H1 (cell line): Measurements from ENCODE around the gene CAPN11. TPM values are rescaled to one million over a fixed set of nuclear protein-coding genes. Genes with fewer than 3 reads are reported as not detected.

Source experiments
- CTCF ChIA-PET: fragments of 300-600 bp; sonication (Branson Sonifier 250); formaldehyde crosslinking; loops from one replicate; lab custom pipeline; 2021; ENCODE audit not compliant: partially characterized antibody; lab: Charles Lee
- POLR2A ChIA-PET: fragments of 300-600 bp; sonication (Branson Sonifier 250); formaldehyde crosslinking; loops from one replicate; lab custom pipeline; 2021; ENCODE audit warnings: inconsistent platforms; ENCODE audit not compliant: partially characterized antibody; lab: Charles Lee
- DNase-seq, 2 experiments: peaks; one replicate each; pipeline versions ENCODE4 v3.0.0 to v3.0.0-alpha.2; 2010 to 2022; ENCODE audit warnings: low spot score in 2 of 2, low read depth in 1 of 2, mixed read lengths in 1 of 2
- FAIRE-seq: peaks from 2 replicates; lab custom pipeline; 2011; peaks lifted over from hg19 to GRCh38; lab: Jason Lieb, UNC
- H2AFZ ChIP-seq: 2 replicates; pipeline ENCODE4 v1.8.1; 2012; ENCODE audit warnings: low read length, inconsistent platforms
- H2AK5ac ChIP-seq: 2 replicates; pipeline ENCODE4 v1.6.1; 2013; ENCODE audit warnings: low read depth, low read length
- H2BK120ac ChIP-seq: replicated peaks from 2 replicates; pipeline ENCODE3; 2013; ENCODE audit warnings: low read depth, low read length, inconsistent platforms
- H2BK12ac ChIP-seq: 2 replicates; pipeline ENCODE4 v1.6.1; 2013; ENCODE audit warnings: low read depth, low read length
- H2BK15ac ChIP-seq: 2 replicates; pipeline ENCODE4 v1.6.1; 2013; ENCODE audit warnings: low read length
- H2BK20ac ChIP-seq: 2 replicates; pipeline ENCODE4 v1.6.1; 2013; ENCODE audit warnings: low read length
- H2BK5ac ChIP-seq: 2 replicates; pipeline ENCODE4 v1.6.1; 2013; ENCODE audit warnings: low read depth, low read length
- H3K14ac ChIP-seq: 2 replicates; pipeline ENCODE4 v1.6.1; 2013; ENCODE audit warnings: inconsistent platforms; ENCODE audit not compliant: insufficient read length
- H3K18ac ChIP-seq: 2 replicates; pipeline ENCODE4 v1.6.1; 2013; ENCODE audit warnings: low read length; ENCODE audit errors: extremely low read depth
- H3K23ac ChIP-seq: 2 replicates; pipeline ENCODE4 v1.6.1; 2013; ENCODE audit warnings: inconsistent platforms; ENCODE audit not compliant: insufficient read length
- H3K23me2 ChIP-seq: 2 replicates; pipeline ENCODE4 v1.6.1; 2013; ENCODE audit warnings: low read depth, low read length
- H3K27ac ChIP-seq: 2 replicates; pipeline ENCODE4 v1.6.1; 2011; ENCODE audit warnings: low read depth, low read length, inconsistent platforms
- H3K27me3 ChIP-seq, 4 experiments: replicated peaks in 1 of 4; 1 replicate in 1 of 4; 2 replicates in 3 of 4; pipeline versions ENCODE4 v1.6.1 to v1.8.1; 2011 to 2013; ENCODE audit warnings: low read length in 3 of 4, mild to moderate bottlenecking in 3 of 4, inconsistent platforms in 2 of 4, mixed read lengths in 2 of 4, moderate library complexity in 1 of 4; ENCODE audit not compliant: control insufficient read depth in 3 of 4, insufficient read depth in 3 of 4; ENCODE audit errors: extremely low read depth in 1 of 4
- H3K36me3 ChIP-seq, 4 experiments: 2 replicates each; pipeline versions ENCODE4 v1.6.1 to v1.8.1; 2011 to 2013; ENCODE audit warnings: mild to moderate bottlenecking in 4 of 4, low read length in 3 of 4, moderate library complexity in 2 of 4, control low read depth in 1 of 4, inconsistent platforms in 1 of 4; ENCODE audit not compliant: insufficient read depth in 4 of 4, control insufficient read depth in 2 of 4
- H3K4ac ChIP-seq: replicated peaks from 2 replicates; pipeline ENCODE3; 2013; ENCODE audit warnings: low read length, low read depth, mixed read lengths, inconsistent platforms; ENCODE audit not compliant: insufficient read length
- H3K4me1 ChIP-seq, 4 experiments: replicated peaks in 1 of 4; 1 replicate in 1 of 4; 2 replicates in 3 of 4; pipeline versions ENCODE4 v1.6.1 to v1.8.1; 2011 to 2013; ENCODE audit warnings: low read length in 3 of 4, inconsistent platforms in 2 of 4, mixed read lengths in 1 of 4; ENCODE audit not compliant: insufficient read depth in 4 of 4, control insufficient read depth in 3 of 4
- H3K4me2 ChIP-seq, 2 experiments: 2 replicates each; pipeline versions ENCODE4 v1.6.1 to v1.8.1; 2011 to 2013; ENCODE audit warnings: low read depth in 2 of 2, low read length in 2 of 2, control low read depth in 1 of 2, inconsistent platforms in 1 of 2, mild to moderate bottlenecking in 1 of 2; ENCODE audit not compliant: insufficient read depth in 1 of 2
- H3K4me3 ChIP-seq, 4 experiments: fragments of 200-600, 300-600 bp in 1 of 4; sonication (generic), shearing (Covaris generic), sonication (Bioruptor Twin) in 1 of 4; 2 replicates each; pipeline versions ENCODE4 v1.5.1 to v1.8.1; 2011 to 2016; ENCODE audit warnings: low read length in 4 of 4, low read depth in 3 of 4, control low read depth in 2 of 4, inconsistent platforms in 2 of 4, mild to moderate bottlenecking in 2 of 4, mixed read lengths in 1 of 4, moderate library complexity in 1 of 4; ENCODE audit not compliant: insufficient read depth in 2 of 4; ENCODE audit errors: extremely low read depth in 1 of 4
- H3K56ac ChIP-seq: replicated peaks from 2 replicates; pipeline ENCODE3; 2013; ENCODE audit warnings: low read depth, mild to moderate bottlenecking, mixed read lengths, low read length, inconsistent platforms; ENCODE audit not compliant: insufficient read length
- H3K79me1 ChIP-seq: 2 replicates; pipeline ENCODE4 v1.6.1; 2013; ENCODE audit warnings: low read depth, low read length, control low read depth
- H3K79me2 ChIP-seq, 2 experiments: 2 replicates each; pipeline versions ENCODE4 v1.6.1 to v1.8.1; 2012 to 2013; ENCODE audit warnings: low read length in 2 of 2, mild to moderate bottlenecking in 2 of 2, inconsistent platforms in 1 of 2; ENCODE audit not compliant: insufficient read depth in 2 of 2, control insufficient read depth in 1 of 2
- H3K9ac ChIP-seq, 4 experiments: replicated peaks in 1 of 4; 1 replicate in 1 of 4; 2 replicates in 3 of 4; pipeline versions ENCODE4 v1.6.1 to v1.8.1; 2011 to 2013; ENCODE audit warnings: low read depth in 3 of 4, low read length in 3 of 4, control low read depth in 2 of 4, mild to moderate bottlenecking in 2 of 4, moderate library complexity in 2 of 4, inconsistent platforms in 1 of 4; ENCODE audit errors: extremely low read depth in 1 of 4
- H3K9me3 ChIP-seq, 2 experiments: 2 replicates each; pipeline versions ENCODE4 v1.6.1 to v1.8.1; 2012 to 2013; ENCODE audit warnings: mild to moderate bottlenecking in 2 of 2, moderate library complexity in 2 of 2, control low read depth in 1 of 2, inconsistent platforms in 1 of 2, low read depth in 1 of 2, low read length in 1 of 2, mixed read lengths in 1 of 2; ENCODE audit not compliant: insufficient read depth in 2 of 2
- H4K20me1 ChIP-seq, 2 experiments: replicated peaks in 1 of 2; 2 replicates each; pipeline versions ENCODE3 to v1.8.1; 2011 to 2013; ENCODE audit warnings: inconsistent platforms in 2 of 2, low read length in 2 of 2, mild to moderate bottlenecking in 1 of 2; ENCODE audit not compliant: insufficient read depth in 2 of 2, control insufficient read depth in 1 of 2
- H4K5ac ChIP-seq: 2 replicates; pipeline ENCODE4 v1.6.1; 2013; ENCODE audit warnings: low read length, low read depth, mixed read lengths, inconsistent platforms; ENCODE audit not compliant: insufficient read length
- H4K8ac ChIP-seq: 2 replicates; pipeline ENCODE4 v1.8.0; 2013; ENCODE audit warnings: mild to moderate bottlenecking, moderate library complexity, low read length, inconsistent platforms; ENCODE audit not compliant: insufficient read depth; ENCODE audit errors: extremely low read depth
- H4K91ac ChIP-seq: replicated peaks from 2 replicates; pipeline ENCODE3; 2013; ENCODE audit warnings: low read length, mixed read lengths, inconsistent platforms; ENCODE audit not compliant: insufficient read length
- CREB1 ChIP-seq: IDR thresholded peaks from 2 replicates; pipeline ENCODE4 v1.6.1; 2012; ENCODE audit warnings: inconsistent platforms
- POLR2AphosphoS5 ChIP-seq: IDR thresholded peaks from 2 replicates; pipeline ENCODE4 v1.6.1; 2011; ENCODE audit warnings: low read depth, low read length
- TAF7 ChIP-seq: optimal IDR thresholded peaks from 2 replicates; pipeline ENCODE3; 2011; ENCODE audit warnings: low read depth, mild to moderate bottlenecking, inconsistent platforms, low read length, moderate library complexity, borderline replicate concordance
- WGBS, 2 experiments: shearing (Covaris generic) in 1 of 2; methylation state at CpG; one replicate each; pipeline versions ENCODE4 v1.1.6 to v1.1.7; 2013 to 2015; ENCODE audit warnings: low lambda C conversion rate in 2 of 2, mixed read lengths in 2 of 2, inconsistent platforms in 1 of 2, low coverage in 1 of 2, missing lambda C conversion rate in 1 of 2; ENCODE audit not compliant: insufficient replicate concordance in 2 of 2, insufficient coverage in 1 of 2, insufficient read length in 1 of 2; ENCODE audit errors: extremely low coverage in 1 of 2, missing lambda C conversion rate in 1 of 2; 5-methylcytosine and 5-hydroxymethylcytosine counted together
- polyA plus RNA-seq, 7 experiments: library from polyadenylated mRNA; depleted of rRNA in 3 of 7; stranded (reverse) in 5 of 7; unstranded in 2 of 7; fragments of >200 nt in 5 of 7; fragments of 200-250 nt in 2 of 7; gene quantifications; 1 replicate in 5 of 7; 2 replicates in 1 of 7; 4 replicates in 1 of 7; pipeline versions ENCODE4 v1.2.1 to v1.2.3, GENCODE V29; 2011 to 2013; ENCODE audit warnings: missing spikeins in 2 of 7, mixed read lengths in 2 of 7
- total RNA-seq: library from RNA; stranded (reverse); fragmentation: NEBNext Ultra II Directional; extraction: Animal tissue kit (Norgen Biotek cat#: 25700); gene quantifications from 2 replicates; pipeline ENCODE4 v1.2.1, GENCODE V29; 2021

Gene CAPN11
- total and polyA plus RNA-seq, 2 of the 8 experiments (the other 6 are each of a cell fraction or from before 2014, with no cell fraction given), result 0.95 to 0.97 TPM

DNA sequence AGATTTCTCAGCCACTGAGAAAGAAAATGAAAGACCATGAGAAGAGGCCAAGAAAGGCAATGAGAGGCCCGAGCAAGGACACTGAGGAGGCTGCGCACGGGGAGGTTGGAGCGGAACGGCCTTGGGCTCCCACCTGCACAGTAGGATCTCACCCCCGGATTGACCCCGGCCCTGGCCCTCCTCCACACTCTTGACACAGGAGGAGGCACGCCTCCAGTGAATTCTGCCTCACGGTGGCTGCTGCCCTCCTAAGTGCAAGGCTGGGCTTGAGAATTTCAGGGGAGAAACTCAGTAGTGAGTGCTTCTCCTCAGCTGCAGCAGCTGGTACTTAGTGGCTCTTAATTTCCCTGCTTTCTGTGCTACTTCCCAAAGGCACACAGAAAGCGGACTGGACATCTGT is 49.4 kb upstream of the CAPN11 start:
- POLR2A ChIA-PET, result interaction anchor here (0.9 to 3.1 kb wide), 8 partner anchors 9 to 367 kb away, joined by 3 to 15 read pairs (median 5); partner anchors contain the start of gene HSP90AB1
- H3K27me3 ChIP-seq, result no peaks in the 10 kb centered on the region
- no peak overlapping the region for H2BK20ac ChIP-seq
- H4K5ac ChIP-seq, result no peak overlapping the region
- no peak overlapping the region for H3K23ac ChIP-seq
- FAIRE-seq, result no peak
- H3K4me1 ChIP-seq, result no peaks in the 10 kb centered on the region
- DNase-seq, result no peak
- H3K27ac ChIP-seq, result no peak overlapping the region
- H2BK15ac ChIP-seq, result no peak overlapping the region
- no peak overlapping the region for H4K8ac ChIP-seq
- CTCF ChIA-PET, result interaction anchor here (0.9 to 22.5 kb wide), 6 partner anchors 10 to 125 kb away, joined by 3 to 255 read pairs (median 4); no protein-coding TSS in a partner anchor
- peaks cover 0 to 16% of the 10 kb centered on the region in 2 experiments; a peak in 1 of 4 replicates for H3K79me2 ChIP-seq
- no peak overlapping the region for H3K56ac ChIP-seq
- peaks cover 16 to 75% (median 36%) of the 10 kb centered on the region in 4 experiments for H3K36me3 ChIP-seq
- no peak overlapping the region for H2BK120ac ChIP-seq
- no peak overlapping the region for H3K14ac ChIP-seq
- H4K91ac ChIP-seq, result no peak overlapping the region
- no peaks in the 10 kb centered on the region for H3K9me3 ChIP-seq
- H3K4ac ChIP-seq, result no peak overlapping the region
- H3K18ac ChIP-seq, result no peak overlapping the region
- H3K9ac ChIP-seq, result no peak overlapping the region
- no peak overlapping the region for H2BK12ac ChIP-seq
- no peak overlapping the region for H3K4me2 ChIP-seq
- no peak overlapping the region for H2BK5ac ChIP-seq
- H2AK5ac ChIP-seq, result no peak overlapping the region
- H3K4me3 ChIP-seq, result no peak overlapping the region
- no peak overlapping the region for H2AFZ ChIP-seq
- H3K79me1 ChIP-seq, result peaks cover 9% of the 10 kb centered on the region
- no peaks in the 10 kb centered on the region; the same call in 1 of the 2 replicates for H3K23me2 ChIP-seq
- peaks cover 4 to 26% of the 10 kb centered on the region in 2 experiments for H4K20me1 ChIP-seq
- WGBS, 2 experiments, result 92% methylated on average over 10 of the region's 10 CpGs; no CpG with 5 or more reads in 1 of the 2 experiments
- TF ChIP-seq TAF7 (no peak), CREB1 (no peak), POLR2AphosphoS5 (no peak)
